GM12878 (cell line): Measurements from ENCODE around the gene NFYA. TPM values are rescaled to one million over a fixed set of nuclear protein-coding genes. Genes with fewer than 3 reads are reported as not detected.

Experiments used
- ATAC-seq: fragments of 200-7000 bp; cut with Tn5 transposase; 3 replicates; pipeline ENCODE4 v1.9.1; 2020; ENCODE audit warnings: mild to moderate bottlenecking, moderate library complexity
- BruUV-seq: library from RNA; stranded (reverse); fragments of 400-500 nt; replicated peaks from 2 replicates; lab custom pipeline; 2021; lab: Mats Ljungman, UMichigan
- CTCF ChIA-PET: fragments of 300-600 bp; sonication (Branson Sonifier 250); formaldehyde crosslinking; extraction: SDS; loops from one replicate; lab custom pipeline; 2021; ENCODE audit warnings: inconsistent platforms; lab: Yijun Ruan, JAX
- POLR2A ChIA-PET: fragments of 350-600 bp; formaldehyde crosslinking; extraction: SDS; loops from one replicate; lab custom pipeline; 2021; ENCODE audit warnings: inconsistent platforms; lab: Charles Lee
- RAD21 ChIA-PET: fragments of 300-600 bp; sonication (Branson Sonifier 250); formaldehyde crosslinking; loops from one replicate; lab custom pipeline; 2023; ENCODE audit warnings: antibody characterized with exemption; ENCODE audit not compliant: unreplicated experiment; lab: Charles Lee
- SMC1A ChIA-PET: fragments of 300-600 bp; sonication (Branson Sonifier 250); formaldehyde crosslinking; loops from one replicate; lab custom pipeline; 2023; ENCODE audit not compliant: unreplicated experiment, uncharacterized antibody; lab: Charles Lee
- DNase-seq: peaks from one replicate; pipeline ENCODE4 v3.0.0-alpha.2; 2011; ENCODE audit warnings: low read depth, low spot score
- FAIRE-seq: peaks from 3 replicates; lab custom pipeline; 2011; peaks lifted over from hg19 to GRCh38; lab: Jason Lieb, UNC
- H2AFZ ChIP-seq: 2 replicates; pipeline ENCODE4 v1.6.0; 2011; ENCODE audit warnings: low read depth, low read length, control low read depth; ENCODE audit not compliant: control insufficient read depth
- H3K27ac ChIP-seq: 2 replicates; pipeline ENCODE4 v1.5.1; 2011; ENCODE audit warnings: control low read depth; ENCODE audit not compliant: control insufficient read depth, insufficient read depth
- H3K27me3 ChIP-seq, 2 experiments: replicated peaks in 1 of 2; 2 replicates each; pipeline versions ENCODE4 v1.6.0 to v1.6.1; 2011; ENCODE audit warnings: low read length in 1 of 2; ENCODE audit not compliant: control insufficient read depth in 2 of 2, insufficient read depth in 2 of 2
- H3K36me3 ChIP-seq, 2 experiments: 2 replicates each; pipeline ENCODE4 v1.5.1; 2011; ENCODE audit warnings: low read length in 1 of 2; ENCODE audit not compliant: control insufficient read depth in 2 of 2, insufficient read depth in 2 of 2
- H3K4me1 ChIP-seq: 2 replicates; pipeline ENCODE4 v1.6.1; 2011; ENCODE audit warnings: mild to moderate bottlenecking, low read length, moderate library complexity, mixed read lengths; ENCODE audit not compliant: control insufficient read depth, insufficient read depth
- H3K4me2 ChIP-seq: 2 replicates; pipeline ENCODE4 v1.6.0; 2011; ENCODE audit warnings: control low read depth; ENCODE audit not compliant: control insufficient read depth, insufficient read depth
- H3K4me3 ChIP-seq: fragments of 200-600 bp; sonication (generic); 2 replicates; pipeline ENCODE4 v1.5.1; 2016
- H3K79me2 ChIP-seq: 2 replicates; pipeline ENCODE4 v1.6.0; 2011; ENCODE audit warnings: low read length; ENCODE audit not compliant: control insufficient read depth, insufficient read depth
- H3K9ac ChIP-seq: 2 replicates; pipeline ENCODE4 v1.8.0; 2011; ENCODE audit warnings: low read length, control low read depth, mixed read lengths; ENCODE audit not compliant: control insufficient read depth, insufficient read depth
- H3K9me3 ChIP-seq: replicated peaks from 3 replicates; pipeline ENCODE4 v1.5.1; 2011; ENCODE audit warnings: mild to moderate bottlenecking, low read length; ENCODE audit not compliant: control insufficient read depth, insufficient read depth
- H4K20me1 ChIP-seq: 2 replicates; pipeline ENCODE4 v1.6.0; 2011; ENCODE audit not compliant: control insufficient read depth, insufficient read depth
- ATF7 ChIP-seq: fragments of 450-650 bp; IDR thresholded peaks from 2 replicates; pipeline ENCODE4 v1.6.1; 2016; ENCODE audit warnings: low read depth, mild to moderate bottlenecking
- NR2C1 ChIP-seq: fragments of 450-650 bp; IDR thresholded peaks from 2 replicates; pipeline ENCODE4 v1.6.1; 2017; ENCODE audit warnings: antibody characterized with exemption, mild to moderate bottlenecking, moderate library complexity
- SPI1 ChIP-seq: IDR thresholded peaks from 2 replicates; pipeline ENCODE4 v1.6.1; 2011; ENCODE audit warnings: low read depth, mild to moderate bottlenecking, low read length, moderate library complexity, borderline replicate concordance; ENCODE audit not compliant: insufficient read depth
- STAT1 ChIP-seq: fragments of 450-650 bp; conservative IDR thresholded peaks from 2 replicates; pipeline ENCODE4 v1.6.1; 2014; ENCODE audit warnings: antibody characterized with exemption, mild to moderate bottlenecking
- WGBS: methylation state at CpG from one replicate; pipeline ENCODE4 v1.1.6; 2016; ENCODE audit warnings: low lambda C conversion rate; ENCODE audit not compliant: insufficient replicate concordance, insufficient coverage; ENCODE audit errors: missing lambda C conversion rate; 5-methylcytosine and 5-hydroxymethylcytosine counted together
- in situ Hi-C: fragments of 300-500 bp; cut with MboI; formaldehyde crosslinking; loops from 9 replicates; pipeline ENCODE4 v1.14.3; 2018; ENCODE audit warnings: mixed read lengths
- intact Hi-C: fragments of 100-400 bp; cut with micrococcal nuclease; formaldehyde crosslinking; loops from one replicate; pipeline ENCODE4 v1.14.2; 2022; ENCODE audit not compliant: unreplicated experiment
- polyA plus RNA-seq, 11 experiments: library from polyadenylated mRNA; depleted of rRNA in 4 of 11; unstranded in 6 of 11; stranded (reverse) in 5 of 11; fragments of >200 nt; fragmentation: Nextera tagmentation in 4 of 11; fragmentation: Illumina TruSeq in 1 of 11; extraction: Ambion mirVana in 4 of 11; extraction: Trizol in 1 of 11; gene quantifications; 1 replicate in 1 of 11; 2 replicates in 10 of 11; pipeline versions ENCODE4 v1.2.1 to v1.2.3, GENCODE V29; 2011 to 2016; ENCODE audit warnings: inconsistent platforms in 2 of 11, missing spikeins in 2 of 11, low read depth in 1 of 11
- total RNA-seq, 4 experiments: library from RNA; depleted of rRNA in 3 of 4; stranded (reverse); fragments of >200 nt in 3 of 4; fragmentation: Illumina TruSeq in 1 of 4; extraction: Trizol in 1 of 4; gene quantifications; 2 replicates each; pipeline versions ENCODE4 v1.2.1 to v1.2.3, GENCODE V29; 2013 to 2021
- TF ChIP-seq, protein P1 (sequence below): fragments of 450-650 bp; formaldehyde crosslinking; IDR thresholded peaks from 2 replicates; pipeline ENCODE4 v1.4.0; 2022; ENCODE audit warnings: mild to moderate bottlenecking, moderate library complexity
- TF ChIP-seq, protein P2 (sequence below): IDR thresholded peaks from 2 replicates; pipeline ENCODE4 v1.6.1; 2011; ENCODE audit warnings: borderline replicate concordance, low read depth, mild to moderate bottlenecking, moderate library complexity, low read length; ENCODE audit not compliant: insufficient read depth, poor library complexity, severe bottlenecking
- TF ChIP-seq, protein P3 (sequence below): IDR thresholded peaks from 2 replicates; pipeline ENCODE4 v1.6.1; 2012; ENCODE audit warnings: low read depth, low read length, improper control_type of control experiment

NFYA gene
- total and polyA plus RNA-seq, 10 of the 15 experiments (the other 5 are each of a cell fraction or from before 2014, with no cell fraction given), result 6.4 to 36.5 (median 19.1) TPM

DNA sequence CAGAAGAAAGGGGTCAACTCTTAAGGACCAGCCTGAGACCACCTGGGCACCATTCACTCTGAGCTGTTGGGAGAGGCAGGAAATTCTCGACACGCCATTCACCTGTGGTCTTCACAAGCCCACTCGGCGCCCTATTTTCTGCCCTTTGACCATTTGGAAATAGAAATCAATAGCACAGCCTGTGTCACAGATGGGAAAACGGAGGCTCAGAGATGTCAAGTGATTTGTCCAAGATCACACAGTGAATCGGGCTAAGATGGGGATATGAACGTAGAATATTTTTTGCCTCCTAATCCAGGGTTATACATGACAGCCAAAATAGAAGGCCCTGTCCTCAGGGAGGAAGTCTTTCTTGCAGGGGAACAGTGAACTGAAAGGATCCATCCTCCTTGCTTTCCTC lies 22.8 kb upstream of the NFYA start:
- Histone ChIP-seq H2AFZ (no peak overlapping the region), H3K4me3 (no peak overlapping the region), H3K4me1 (no peaks in the 10 kb centered on the region), H4K20me1 (no peaks in the 10 kb centered on the region), H3K79me2 (no peaks in the 10 kb centered on the region), H3K4me2 (no peak overlapping the region), H3K9ac (no peak overlapping the region), H3K27ac (no peak overlapping the region), H3K27me3 (no peaks in the 10 kb centered on the region), H3K9me3 (no peaks in the 10 kb centered on the region), H3K36me3 (no peaks in the 10 kb centered on the region; a peak in 1 of 4 replicates)
- ChIA-PET SMC1A (interaction anchor here (1.1 kb wide), 1 partner anchor 9 kb away, joined by 3 read pairs; no protein-coding TSS in a partner anchor), RAD21 (no interaction called here), POLR2A (no interaction called here), CTCF (interaction anchor here (1.7 to 2.2 kb wide), 2 partner anchors 10 to 21 kb away, joined by 3 to 7 read pairs; no protein-coding TSS in a partner anchor)
- FAIRE-seq (no peak), ATAC-seq (no peak), DNase-seq (no peak)
- TF ChIP-seq, protein P1, sequence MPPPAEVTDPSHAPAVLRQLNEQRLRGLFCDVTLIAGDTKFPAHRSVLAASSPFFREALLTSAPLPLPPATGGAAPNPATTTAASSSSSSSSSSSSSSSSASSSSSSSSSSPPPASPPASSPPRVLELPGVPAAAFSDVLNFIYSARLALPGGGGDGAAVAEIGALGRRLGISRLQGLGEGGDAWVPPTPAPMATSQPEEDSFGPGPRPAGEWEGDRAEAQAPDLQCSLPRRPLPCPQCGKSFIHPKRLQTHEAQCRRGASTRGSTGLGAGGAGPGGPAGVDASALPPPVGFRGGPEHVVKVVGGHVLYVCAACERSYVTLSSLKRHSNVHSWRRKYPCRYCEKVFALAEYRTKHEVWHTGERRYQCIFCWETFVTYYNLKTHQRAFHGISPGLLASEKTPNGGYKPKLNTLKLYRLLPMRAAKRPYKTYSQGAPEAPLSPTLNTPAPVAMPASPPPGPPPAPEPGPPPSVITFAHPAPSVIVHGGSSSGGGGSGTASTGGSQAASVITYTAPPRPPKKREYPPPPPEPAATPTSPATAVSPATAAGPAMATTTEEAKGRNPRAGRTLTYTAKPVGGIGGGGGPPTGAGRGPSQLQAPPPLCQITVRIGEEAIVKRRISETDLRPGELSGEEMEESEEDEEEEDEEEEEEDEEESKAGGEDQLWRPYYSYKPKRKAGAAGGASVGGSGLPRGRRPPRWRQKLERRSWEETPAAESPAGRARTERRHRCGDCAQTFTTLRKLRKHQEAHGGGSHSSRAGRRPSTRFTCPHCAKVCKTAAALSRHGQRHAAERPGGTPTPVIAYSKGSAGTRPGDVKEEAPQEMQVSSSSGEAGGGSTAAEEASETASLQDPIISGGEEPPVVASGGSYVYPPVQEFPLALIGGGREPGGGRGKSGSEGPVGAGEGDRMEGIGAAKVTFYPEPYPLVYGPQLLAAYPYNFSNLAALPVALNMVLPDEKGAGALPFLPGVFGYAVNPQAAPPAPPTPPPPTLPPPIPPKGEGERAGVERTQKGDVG (CRISPR knock-in tag), result no peak
- TF ChIP-seq ATF7 (no peak), STAT1 (no peak), SPI1 (no peak), NR2C1 (no peak)
- TF ChIP-seq, protein P2, sequence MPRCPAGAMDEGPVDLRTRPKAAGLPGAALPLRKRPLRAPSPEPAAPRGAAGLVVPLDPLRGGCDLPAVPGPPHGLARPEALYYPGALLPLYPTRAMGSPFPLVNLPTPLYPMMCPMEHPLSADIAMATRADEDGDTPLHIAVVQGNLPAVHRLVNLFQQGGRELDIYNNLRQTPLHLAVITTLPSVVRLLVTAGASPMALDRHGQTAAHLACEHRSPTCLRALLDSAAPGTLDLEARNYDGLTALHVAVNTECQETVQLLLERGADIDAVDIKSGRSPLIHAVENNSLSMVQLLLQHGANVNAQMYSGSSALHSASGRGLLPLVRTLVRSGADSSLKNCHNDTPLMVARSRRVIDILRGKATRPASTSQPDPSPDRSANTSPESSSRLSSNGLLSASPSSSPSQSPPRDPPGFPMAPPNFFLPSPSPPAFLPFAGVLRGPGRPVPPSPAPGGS, result no peak
- TF ChIP-seq, protein P3, sequence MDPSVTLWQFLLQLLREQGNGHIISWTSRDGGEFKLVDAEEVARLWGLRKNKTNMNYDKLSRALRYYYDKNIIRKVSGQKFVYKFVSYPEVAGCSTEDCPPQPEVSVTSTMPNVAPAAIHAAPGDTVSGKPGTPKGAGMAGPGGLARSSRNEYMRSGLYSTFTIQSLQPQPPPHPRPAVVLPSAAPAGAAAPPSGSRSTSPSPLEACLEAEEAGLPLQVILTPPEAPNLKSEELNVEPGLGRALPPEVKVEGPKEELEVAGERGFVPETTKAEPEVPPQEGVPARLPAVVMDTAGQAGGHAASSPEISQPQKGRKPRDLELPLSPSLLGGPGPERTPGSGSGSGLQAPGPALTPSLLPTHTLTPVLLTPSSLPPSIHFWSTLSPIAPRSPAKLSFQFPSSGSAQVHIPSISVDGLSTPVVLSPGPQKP, result no peak
- in situ Hi-C loops, result no loop called here
- BruUV-seq, result no TSS peak
- 87% methylated on average over 7 of the region's 7 CpGs for WGBS
- intact Hi-C loops, result no loop called here
